ENCODE results near the gene TRIM9. TPM values are rescaled to one million over a fixed set of nuclear protein-coding genes. Genes with fewer than 3 reads are reported as not detected.

TRIM9 gene
- total RNA-seq, 1 experiment from 2014 or later: 0.63 TPM

- Histone ChIP-seq H4K20me1 (ENCODE audit: insufficient read depth, low read depth, low read length) (no peaks in the 10 kb centered on the region), H3K9me3 (ENCODE audit: low read length) (no peaks in the 10 kb centered on the region), H2AFZ (ENCODE audit: low read length) (no peak overlapping the region), H3K4me2 (ENCODE audit: low read depth, low read length, poor library complexity, severe bottlenecking) (no peak overlapping the region), H3K4me1 (ENCODE audit: low read length) (peaks cover 6% of the 10 kb centered on the region), H3K79me2 (ENCODE audit: low read length) (no peaks in the 10 kb centered on the region), H3K9me2 (replicated peaks; ENCODE audit: insufficient read depth, low read length) (no peaks in the 10 kb centered on the region), H3K27me3 (ENCODE audit: low read length) (no peaks in the 10 kb centered on the region), H3K27ac (ENCODE audit: low read length) (no peak overlapping the region), H3K4me3 (ENCODE audit: low read length) (no peak overlapping the region), H3K36me3 (ENCODE audit: insufficient read depth, low read length) (no peaks in the 10 kb centered on the region), H3K9ac (ENCODE audit: low read length) (no peak overlapping the region)
- DNase-seq: no peak
Measured at GRCh38 chr14:51086044-51086443, 8.9 kb downstream of the TRIM9 start.

GRCh38 chr14:51084962-51085361, 9.9 kb downstream of the TRIM9 start:
- DNase-seq: no peak
- Histone ChIP-seq H3K9me3 (ENCODE audit: low read length) (no peaks in the 10 kb centered on the region), H3K9ac (ENCODE audit: low read length) (no peak overlapping the region), H3K4me3 (ENCODE audit: low read length) (no peak overlapping the region), H3K36me3 (ENCODE audit: insufficient read depth, low read length) (no peaks in the 10 kb centered on the region), H3K27ac (ENCODE audit: low read length) (no peak overlapping the region), H3K79me2 (ENCODE audit: low read length) (no peaks in the 10 kb centered on the region), H2AFZ (ENCODE audit: low read length) (no peak overlapping the region), H3K4me2 (ENCODE audit: low read depth, low read length, poor library complexity, severe bottlenecking) (no peak overlapping the region), H3K4me1 (ENCODE audit: low read length) (peaks cover 12% of the 10 kb centered on the region), H3K27me3 (ENCODE audit: low read length) (no peaks in the 10 kb centered on the region), H3K9me2 (replicated peaks; ENCODE audit: insufficient read depth, low read length) (no peaks in the 10 kb centered on the region), H4K20me1 (ENCODE audit: insufficient read depth, low read depth, low read length) (no peaks in the 10 kb centered on the region)

GRCh38 chr14:51084507-51084906, 10.4 kb downstream of the TRIM9 start:
- no peak for DNase-seq
- no peak overlapping the region for H3K27ac ChIP-seq (ENCODE audit: low read length)
- H3K9me2 ChIP-seq (replicated peaks; ENCODE audit: insufficient read depth, low read length): no peaks in the 10 kb centered on the region
- no peak overlapping the region for H3K9ac ChIP-seq (ENCODE audit: low read length)
- no peaks in the 10 kb centered on the region for H3K79me2 ChIP-seq (ENCODE audit: low read length)
- H3K36me3 ChIP-seq (ENCODE audit: insufficient read depth, low read length): no peaks in the 10 kb centered on the region
- no peak overlapping the region for H2AFZ ChIP-seq (ENCODE audit: low read length)
- no peaks in the 10 kb centered on the region for H3K9me3 ChIP-seq (ENCODE audit: low read length)
- no peaks in the 10 kb centered on the region for H4K20me1 ChIP-seq (ENCODE audit: insufficient read depth, low read depth, low read length)
- no peaks in the 10 kb centered on the region for H3K27me3 ChIP-seq (ENCODE audit: low read length)
- peaks cover 12% of the 10 kb centered on the region for H3K4me1 ChIP-seq (ENCODE audit: low read length)
- H3K4me2 ChIP-seq (ENCODE audit: low read depth, low read length, poor library complexity, severe bottlenecking): no peak overlapping the region
- H3K4me3 ChIP-seq (ENCODE audit: low read length): no peak overlapping the region

GRCh38 chr14:51082349-51082748, 12.6 kb downstream of the TRIM9 start:
- Histone ChIP-seq H3K4me2 (ENCODE audit: low read depth, low read length, poor library complexity, severe bottlenecking) (no peak overlapping the region), H3K27ac (ENCODE audit: low read length) (no peak overlapping the region), H3K9ac (ENCODE audit: low read length) (no peak overlapping the region), H4K20me1 (ENCODE audit: insufficient read depth, low read depth, low read length) (no peaks in the 10 kb centered on the region), H3K4me1 (ENCODE audit: low read length) (peaks cover 12% of the 10 kb centered on the region), H3K36me3 (ENCODE audit: insufficient read depth, low read length) (no peaks in the 10 kb centered on the region), H3K9me3 (ENCODE audit: low read length) (no peaks in the 10 kb centered on the region), H3K4me3 (ENCODE audit: low read length) (no peak overlapping the region), H3K27me3 (ENCODE audit: low read length) (no peaks in the 10 kb centered on the region), H3K9me2 (replicated peaks; ENCODE audit: insufficient read depth, low read length) (no peaks in the 10 kb centered on the region), H3K79me2 (ENCODE audit: low read length) (no peaks in the 10 kb centered on the region), H2AFZ (ENCODE audit: low read length) (no peak overlapping the region)
- DNase-seq: no peak

GRCh38 chr14:51081712-51082111, 13.2 kb downstream of the TRIM9 start:
- no peak for DNase-seq
- H3K4me3 ChIP-seq (ENCODE audit: low read length): no peak overlapping the region
- H3K36me3 ChIP-seq (ENCODE audit: insufficient read depth, low read length): no peaks in the 10 kb centered on the region
- H3K9me2 ChIP-seq (replicated peaks; ENCODE audit: insufficient read depth, low read length): no peaks in the 10 kb centered on the region
- no peak overlapping the region for H3K4me2 ChIP-seq (ENCODE audit: low read depth, low read length, poor library complexity, severe bottlenecking)
- H3K9ac ChIP-seq (ENCODE audit: low read length): no peak overlapping the region
- no peaks in the 10 kb centered on the region for H3K9me3 ChIP-seq (ENCODE audit: low read length)
- H4K20me1 ChIP-seq (ENCODE audit: insufficient read depth, low read depth, low read length): no peaks in the 10 kb centered on the region
- no peak overlapping the region for H3K27ac ChIP-seq (ENCODE audit: low read length)
- H3K4me1 ChIP-seq (ENCODE audit: low read length): peaks cover 12% of the 10 kb centered on the region
- H3K27me3 ChIP-seq (ENCODE audit: low read length): no peaks in the 10 kb centered on the region
- no peaks in the 10 kb centered on the region for H3K79me2 ChIP-seq (ENCODE audit: low read length)
- no peak overlapping the region for H2AFZ ChIP-seq (ENCODE audit: low read length)

GRCh38 chr14:51081209-51081608, 13.7 kb downstream of the TRIM9 start:
- Histone ChIP-seq H3K9me2 (replicated peaks; ENCODE audit: insufficient read depth, low read length) (no peaks in the 10 kb centered on the region), H3K36me3 (ENCODE audit: insufficient read depth, low read length) (no peaks in the 10 kb centered on the region), H3K4me3 (ENCODE audit: low read length) (no peak overlapping the region), H3K9me3 (ENCODE audit: low read length) (no peaks in the 10 kb centered on the region), H3K4me2 (ENCODE audit: low read depth, low read length, poor library complexity, severe bottlenecking) (no peak overlapping the region), H3K27me3 (ENCODE audit: low read length) (no peaks in the 10 kb centered on the region), H3K79me2 (ENCODE audit: low read length) (no peaks in the 10 kb centered on the region), H4K20me1 (ENCODE audit: insufficient read depth, low read depth, low read length) (no peaks in the 10 kb centered on the region), H3K27ac (ENCODE audit: low read length) (no peak overlapping the region), H3K9ac (ENCODE audit: low read length) (no peak overlapping the region), H2AFZ (ENCODE audit: low read length) (no peak overlapping the region), H3K4me1 (ENCODE audit: low read length) (peaks cover 12% of the 10 kb centered on the region)
- DNase-seq: no peak

- Histone ChIP-seq H4K20me1 (ENCODE audit: insufficient read depth, low read depth, low read length) (no peaks in the 10 kb centered on the region), H3K4me2 (ENCODE audit: low read depth, low read length, poor library complexity, severe bottlenecking) (no peak overlapping the region), H2AFZ (ENCODE audit: low read length) (no peak overlapping the region), H3K36me3 (ENCODE audit: insufficient read depth, low read length) (no peaks in the 10 kb centered on the region), H3K27me3 (ENCODE audit: low read length) (no peaks in the 10 kb centered on the region), H3K79me2 (ENCODE audit: low read length) (no peaks in the 10 kb centered on the region), H3K4me1 (ENCODE audit: low read length) (peaks cover 12% of the 10 kb centered on the region), H3K27ac (ENCODE audit: low read length) (no peak overlapping the region), H3K9ac (ENCODE audit: low read length) (no peak overlapping the region), H3K9me3 (ENCODE audit: low read length) (no peaks in the 10 kb centered on the region), H3K4me3 (ENCODE audit: low read length) (no peak overlapping the region), H3K9me2 (replicated peaks; ENCODE audit: insufficient read depth, low read length) (no peaks in the 10 kb centered on the region)
- DNase-seq: no peak
Measured at GRCh38 chr14:51080645-51081044, 14.3 kb downstream of the TRIM9 start.

GRCh38 chr14:51079489-51079888, 15.4 kb downstream of the TRIM9 start:
- no peak for DNase-seq
- H4K20me1 ChIP-seq (ENCODE audit: insufficient read depth, low read depth, low read length): no peaks in the 10 kb centered on the region
- H3K36me3 ChIP-seq (ENCODE audit: insufficient read depth, low read length): no peaks in the 10 kb centered on the region
- H3K9me2 ChIP-seq (replicated peaks; ENCODE audit: insufficient read depth, low read length): no peaks in the 10 kb centered on the region
- H3K4me1 ChIP-seq (ENCODE audit: low read length): peaks cover 12% of the 10 kb centered on the region
- no peak overlapping the region for H3K9ac ChIP-seq (ENCODE audit: low read length)
- no peak overlapping the region for H2AFZ ChIP-seq (ENCODE audit: low read length)
- H3K27ac ChIP-seq (ENCODE audit: low read length): no peak overlapping the region
- H3K9me3 ChIP-seq (ENCODE audit: low read length): no peaks in the 10 kb centered on the region
- no peaks in the 10 kb centered on the region for H3K79me2 ChIP-seq (ENCODE audit: low read length)
- H3K4me2 ChIP-seq (ENCODE audit: low read depth, low read length, poor library complexity, severe bottlenecking): no peak overlapping the region
- H3K4me3 ChIP-seq (ENCODE audit: low read length): no peak overlapping the region
- no peaks in the 10 kb centered on the region for H3K27me3 ChIP-seq (ENCODE audit: low read length)

- Histone ChIP-seq H3K79me2 (ENCODE audit: low read length) (no peaks in the 10 kb centered on the region), H4K20me1 (ENCODE audit: insufficient read depth, low read depth, low read length) (no peaks in the 10 kb centered on the region), H2AFZ (ENCODE audit: low read length) (no peak overlapping the region), H3K9me2 (replicated peaks; ENCODE audit: insufficient read depth, low read length) (no peaks in the 10 kb centered on the region), H3K27me3 (ENCODE audit: low read length) (no peaks in the 10 kb centered on the region), H3K36me3 (ENCODE audit: insufficient read depth, low read length) (no peaks in the 10 kb centered on the region), H3K4me2 (ENCODE audit: low read depth, low read length, poor library complexity, severe bottlenecking) (no peak overlapping the region), H3K4me1 (ENCODE audit: low read length) (peaks cover 12% of the 10 kb centered on the region), H3K27ac (ENCODE audit: low read length) (no peak overlapping the region), H3K9ac (ENCODE audit: low read length) (no peak overlapping the region), H3K9me3 (ENCODE audit: low read length) (no peaks in the 10 kb centered on the region), H3K4me3 (ENCODE audit: low read length) (no peak overlapping the region)
- no peak for DNase-seq
Measured at GRCh38 chr14:51079085-51079484, 15.8 kb downstream of the TRIM9 start.

All from Karpas-422 (cell line).